Epithelial cell of esophagus (primary cell): ENCODE data around the gene BIRC5.

Source experiments
- DNase-seq: peaks from one replicate; pipeline ENCODE4 v3.0.0; 2010; ENCODE audit warnings: low read depth
- H3K4me3 ChIP-seq: 2 replicates; pipeline ENCODE4 v1.5.1; 2011; ENCODE audit warnings: mild to moderate bottlenecking, low read length, control low read depth
- TF ChIP-seq, protein P1 (sequence below): IDR thresholded peaks from 2 replicates; pipeline ENCODE4 v1.5.1; 2011; ENCODE audit warnings: low read depth, mild to moderate bottlenecking, low read length, control low read depth, inconsistent platforms; ENCODE audit not compliant: insufficient read depth; ENCODE audit errors: missing control alignments

The BIRC5 gene

DNA sequence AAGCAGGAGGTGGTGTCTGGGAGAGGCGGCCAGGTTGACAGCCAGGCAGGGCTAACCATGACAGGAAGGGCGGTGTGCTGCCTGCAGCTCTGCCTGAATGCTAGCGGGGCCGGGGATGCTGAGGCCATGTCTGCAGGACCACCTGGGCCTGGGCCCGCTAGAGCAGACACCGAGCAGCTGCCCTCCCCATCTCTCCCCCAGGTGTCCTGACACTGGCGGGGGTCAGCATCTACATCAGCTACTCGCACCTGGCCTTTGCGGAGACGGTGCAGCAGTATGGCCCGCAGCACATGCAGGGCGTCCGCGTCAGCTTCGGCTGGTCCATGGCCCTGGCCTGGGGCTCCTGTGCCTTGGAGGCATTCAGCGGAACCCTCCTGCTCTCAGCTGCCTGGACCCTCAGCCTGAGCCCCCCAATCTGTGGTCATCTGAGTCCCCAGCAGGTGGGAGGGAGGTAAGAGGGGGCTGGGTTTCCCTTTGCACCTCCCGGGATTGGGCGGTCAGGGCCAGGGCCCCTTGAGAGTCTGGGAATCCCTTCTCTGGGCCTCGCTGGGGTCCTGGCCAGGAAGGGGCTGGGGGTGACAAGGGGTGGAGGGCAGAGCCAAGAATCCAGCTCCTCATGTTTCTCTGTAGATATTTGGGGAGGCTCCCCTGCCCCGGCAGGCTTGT is 24.9 kb downstream of the BIRC5 start:
- TF ChIP-seq, protein P1, sequence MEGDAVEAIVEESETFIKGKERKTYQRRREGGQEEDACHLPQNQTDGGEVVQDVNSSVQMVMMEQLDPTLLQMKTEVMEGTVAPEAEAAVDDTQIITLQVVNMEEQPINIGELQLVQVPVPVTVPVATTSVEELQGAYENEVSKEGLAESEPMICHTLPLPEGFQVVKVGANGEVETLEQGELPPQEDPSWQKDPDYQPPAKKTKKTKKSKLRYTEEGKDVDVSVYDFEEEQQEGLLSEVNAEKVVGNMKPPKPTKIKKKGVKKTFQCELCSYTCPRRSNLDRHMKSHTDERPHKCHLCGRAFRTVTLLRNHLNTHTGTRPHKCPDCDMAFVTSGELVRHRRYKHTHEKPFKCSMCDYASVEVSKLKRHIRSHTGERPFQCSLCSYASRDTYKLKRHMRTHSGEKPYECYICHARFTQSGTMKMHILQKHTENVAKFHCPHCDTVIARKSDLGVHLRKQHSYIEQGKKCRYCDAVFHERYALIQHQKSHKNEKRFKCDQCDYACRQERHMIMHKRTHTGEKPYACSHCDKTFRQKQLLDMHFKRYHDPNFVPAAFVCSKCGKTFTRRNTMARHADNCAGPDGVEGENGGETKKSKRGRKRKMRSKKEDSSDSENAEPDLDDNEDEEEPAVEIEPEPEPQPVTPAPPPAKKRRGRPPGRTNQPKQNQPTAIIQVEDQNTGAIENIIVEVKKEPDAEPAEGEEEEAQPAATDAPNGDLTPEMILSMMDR, result no peak
- DNase-seq, result no peak
- no peak overlapping the region for H3K4me3 ChIP-seq

DNA sequence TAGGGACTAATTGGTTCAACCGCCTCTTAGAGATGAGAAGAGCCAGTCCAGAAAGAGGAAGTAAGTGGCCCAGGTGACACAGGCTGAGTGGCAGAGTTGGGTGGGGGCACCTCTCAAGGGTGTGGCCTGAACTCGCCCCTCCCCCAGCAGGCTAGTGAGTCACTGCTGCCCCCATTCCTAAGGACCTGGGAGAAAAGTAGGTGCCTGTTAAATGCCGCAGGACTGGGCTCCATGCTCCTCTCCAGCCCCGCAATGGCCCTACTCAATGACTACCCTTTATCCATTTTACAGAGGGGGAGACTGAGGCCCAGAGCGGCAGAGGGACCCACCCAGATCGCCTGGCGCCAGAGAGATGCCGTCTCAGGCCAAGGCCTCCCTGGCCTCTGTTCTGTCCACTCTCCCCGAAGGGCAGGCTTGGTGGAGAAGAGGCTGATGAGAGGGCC is 25.5 kb downstream of the BIRC5 start:
- TF ChIP-seq, protein P1, result no peak
- DNase-seq, result no peak
- H3K4me3 ChIP-seq, result no peak overlapping the region

DNA sequence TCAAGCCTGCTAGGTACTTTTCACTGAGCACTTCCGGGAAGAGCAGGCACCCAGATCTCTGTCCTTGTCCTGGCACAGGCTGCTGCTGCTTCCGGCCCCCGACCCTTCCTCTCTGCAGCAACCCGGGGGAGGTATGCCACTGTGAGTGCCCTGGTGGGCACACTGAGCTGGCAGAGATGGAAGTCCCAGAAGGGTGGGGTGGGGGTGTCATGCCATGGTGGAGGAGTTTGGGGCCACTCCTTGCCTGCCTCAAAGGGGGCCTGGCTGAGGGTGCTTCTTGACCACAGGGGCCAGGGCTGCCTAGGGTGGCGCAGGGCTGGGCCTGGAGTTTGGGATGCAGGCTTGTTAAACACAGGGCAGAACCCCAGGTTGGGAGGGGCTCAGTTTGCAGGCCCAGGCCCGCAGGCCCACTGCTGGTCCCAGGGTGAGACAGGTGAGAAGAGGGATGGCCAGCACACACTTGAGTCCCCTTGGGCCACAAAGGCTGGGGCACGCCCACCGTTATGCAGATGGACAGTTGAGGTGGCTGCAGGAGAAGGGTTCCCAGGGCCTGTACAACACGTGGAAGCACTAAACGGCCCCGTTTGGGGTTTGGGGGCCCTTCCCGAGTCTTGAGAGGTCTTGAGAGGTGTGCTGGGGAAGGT is 26.1 kb downstream of the BIRC5 start:
- no peak for DNase-seq
- TF ChIP-seq, protein P1, result no peak
- H3K4me3 ChIP-seq, result no peak overlapping the region

DNA sequence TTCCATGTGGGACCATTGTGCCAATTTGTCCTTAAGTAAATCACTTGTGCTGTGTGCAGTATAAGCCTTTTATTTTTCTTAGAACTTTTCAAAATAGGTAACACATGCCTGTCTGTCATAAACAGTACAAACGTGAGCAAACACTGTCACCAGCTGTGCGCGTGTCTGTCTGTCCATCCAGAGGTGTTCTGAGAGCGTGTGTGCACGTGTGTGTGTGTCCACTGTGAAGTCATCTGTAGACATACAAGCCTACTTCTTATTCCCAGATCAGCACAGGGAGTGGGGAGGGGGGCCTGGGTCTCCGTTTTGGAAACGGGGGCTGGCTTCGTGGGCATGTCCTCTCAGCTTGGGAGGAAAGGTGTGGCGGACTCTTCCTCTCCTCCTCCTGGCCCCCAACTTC is 26.8 kb downstream of the BIRC5 start:
- no peak for DNase-seq
- TF ChIP-seq, protein P1, result no peak
- H3K4me3 ChIP-seq, result no peak overlapping the region

DNA sequence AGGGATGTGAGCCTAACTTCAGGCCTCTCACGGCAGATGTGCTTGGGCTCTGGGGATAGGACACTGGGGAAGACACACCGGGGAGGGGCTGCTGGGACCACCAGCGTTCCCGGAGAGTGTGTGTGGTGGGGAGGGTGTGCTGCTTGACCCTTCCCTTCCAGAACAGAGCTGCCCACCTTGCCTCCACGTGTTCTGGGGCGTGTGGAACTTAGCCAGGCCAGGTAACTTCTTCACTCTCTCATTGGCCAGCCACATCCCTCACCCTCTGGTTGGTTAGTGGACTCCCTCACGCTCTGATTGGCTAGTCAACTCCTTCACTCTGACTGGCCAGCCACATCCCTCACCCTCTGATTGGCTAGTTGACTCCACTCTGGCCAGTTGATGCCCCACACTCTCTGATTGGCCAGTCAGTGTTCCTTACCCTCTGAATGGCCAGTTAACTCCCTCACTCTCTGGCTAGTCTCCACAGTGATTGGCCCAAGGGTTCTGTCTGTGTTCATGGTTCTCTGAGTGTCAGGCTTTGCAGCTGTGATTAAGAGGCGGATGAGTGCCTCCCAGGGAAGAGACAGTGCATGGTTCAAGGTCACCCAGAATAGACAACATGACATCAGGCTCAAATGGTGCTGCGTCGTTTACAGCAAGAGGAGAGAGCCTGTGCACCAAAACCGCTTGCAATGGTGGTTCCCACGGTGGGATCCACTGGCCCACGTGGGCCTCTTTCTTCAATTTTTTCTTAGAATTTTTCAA is 27.4 kb downstream of the BIRC5 start:
- TF ChIP-seq, protein P1, result no peak
- DNase-seq, result peak; percentile 30
- no peak overlapping the region for H3K4me3 ChIP-seq

DNA sequence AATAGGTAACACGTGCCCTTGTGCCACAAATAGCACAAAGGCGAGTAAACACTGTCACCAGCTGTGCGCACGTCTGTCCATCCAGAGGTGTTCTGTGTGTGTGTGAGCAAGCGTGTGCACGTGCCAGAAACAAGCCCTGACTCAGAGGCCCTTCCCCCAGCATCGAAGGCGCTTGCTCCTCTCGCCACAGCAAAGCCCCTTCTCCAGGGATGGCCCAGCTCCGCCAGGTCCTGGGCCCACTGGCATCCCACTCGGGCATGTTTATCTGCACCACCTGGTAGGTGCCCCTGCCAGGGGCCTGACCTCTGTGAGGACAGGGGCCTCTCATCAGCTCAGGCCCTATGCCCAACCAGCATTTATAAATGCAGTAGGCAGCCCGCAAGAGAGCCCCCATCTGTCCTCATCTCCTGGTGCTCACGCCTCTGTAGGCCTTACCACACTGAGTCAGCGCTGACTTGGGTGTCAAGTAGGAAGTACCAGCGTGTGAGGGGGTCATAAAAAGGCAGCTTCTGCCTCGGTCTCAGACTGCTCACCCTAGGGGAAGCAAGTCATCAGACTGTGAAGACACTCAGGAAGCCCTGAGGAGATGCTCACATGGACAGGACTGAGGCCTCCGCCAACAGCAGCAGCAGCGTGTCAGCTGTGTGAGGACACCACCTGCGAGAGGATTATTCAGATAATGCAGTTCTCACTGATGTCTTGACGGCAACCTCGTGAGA is 28.1 kb downstream of the BIRC5 start:
- DNase-seq, result no peak
- H3K4me3 ChIP-seq, result no peak overlapping the region
- TF ChIP-seq, protein P1, result no peak
